ENCODE results near the gene NRP2. TPM values are rescaled to one million over a fixed set of nuclear protein-coding genes. Genes with fewer than 3 reads are reported as not detected.

The NRP2 gene
- total RNA-seq, 1 donor from 2014 or later = 76.7 TPM

DNA sequence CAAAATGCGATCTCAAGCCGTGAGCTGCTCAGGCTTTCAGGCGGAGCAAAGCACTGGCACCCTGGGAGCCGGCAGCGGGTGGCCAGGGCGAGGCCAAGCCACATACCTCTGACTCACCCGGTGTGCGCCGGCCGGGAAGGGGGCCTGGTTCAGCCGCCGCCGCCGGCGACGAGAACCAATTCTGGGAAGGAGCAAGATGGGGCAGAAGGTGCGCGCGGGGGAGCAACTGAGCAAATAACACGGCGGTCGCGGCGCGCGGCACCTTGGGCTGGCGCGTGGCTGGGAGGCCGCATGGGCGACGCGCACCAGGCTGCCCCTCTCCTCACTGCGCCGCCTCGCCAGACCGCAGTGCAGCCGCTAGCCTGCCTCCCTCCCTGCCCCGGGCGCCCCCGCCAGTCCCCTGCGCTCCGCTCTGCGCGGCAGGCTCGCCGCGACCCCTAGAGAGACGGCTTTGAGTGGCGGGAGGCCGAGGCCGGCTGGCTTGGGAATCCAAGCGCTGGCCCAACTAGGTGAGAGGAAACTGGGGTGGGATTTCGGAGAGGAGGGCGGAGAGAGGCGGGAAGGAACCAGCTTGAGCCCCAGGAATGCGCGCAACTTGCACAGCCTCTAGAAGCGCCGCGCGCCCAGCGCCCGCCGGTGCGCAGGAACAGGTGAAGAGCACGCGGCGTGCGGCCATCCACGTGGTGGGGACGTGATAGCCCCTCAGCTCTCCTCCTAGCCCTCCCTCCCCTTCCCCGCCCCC is 3.2 kb downstream of the NRP2 start:
- peak overlapping the region; percentile 34 for H2AFZ ChIP-seq (ENCODE audit: low read depth, low read length)
- peaks cover 4% of the 10 kb centered on the region for H3K36me3 ChIP-seq (ENCODE audit: insufficient read depth, low read length)
- peaks cover 81% of the 10 kb centered on the region for H3K79me2 ChIP-seq (ENCODE audit: insufficient read depth, low read length)
- no peaks in the 10 kb centered on the region for H3K9me3 ChIP-seq (ENCODE audit: insufficient read depth, low read depth, low read length)
- Mint-ChIP-seq H3K27ac (ENCODE audit: unreplicated experiment) (peak overlapping the region; percentile 62), H3K4me1 (ENCODE audit: low read depth, unreplicated experiment) (peaks cover 31% of the 10 kb centered on the region), H3K9me3 (ENCODE audit: unreplicated experiment) (no peaks in the 10 kb centered on the region), H3K36me3 (ENCODE audit: low read depth, unreplicated experiment) (peaks cover 2% of the 10 kb centered on the region), H3K4me3 (ENCODE audit: unreplicated experiment) (peak overlapping the region; percentile 91), H3K27me3 (ENCODE audit: low read depth, unreplicated experiment) (no peaks in the 10 kb centered on the region)
- H3K9ac ChIP-seq (ENCODE audit: low read length) = peak overlapping the region; percentile 92
- H4K20me1 ChIP-seq (ENCODE audit: insufficient read depth, low read length) = peaks cover 37% of the 10 kb centered on the region
- peaks cover 29% of the 10 kb centered on the region for H3K4me1 ChIP-seq (ENCODE audit: insufficient read depth, low read length)
- peak overlapping the region; percentile 80 for H3K4me3 ChIP-seq (ENCODE audit: insufficient read depth, low read depth, low read length)
- DNase-seq (ENCODE audit: low read depth) (peak; percentile 55), FAIRE-seq (no peak)
- H3K27me3 ChIP-seq (ENCODE audit: insufficient read depth, low read length) = no peaks in the 10 kb centered on the region
- peak overlapping the region; percentile 92 for H3K4me2 ChIP-seq (ENCODE audit: low read length)
- no peak for TF ChIP-seq EZH2 (IDR thresholded peaks at IDR 0.05; ENCODE audit: insufficient read depth, low read length)
- TF ChIP-seq, protein P1, sequence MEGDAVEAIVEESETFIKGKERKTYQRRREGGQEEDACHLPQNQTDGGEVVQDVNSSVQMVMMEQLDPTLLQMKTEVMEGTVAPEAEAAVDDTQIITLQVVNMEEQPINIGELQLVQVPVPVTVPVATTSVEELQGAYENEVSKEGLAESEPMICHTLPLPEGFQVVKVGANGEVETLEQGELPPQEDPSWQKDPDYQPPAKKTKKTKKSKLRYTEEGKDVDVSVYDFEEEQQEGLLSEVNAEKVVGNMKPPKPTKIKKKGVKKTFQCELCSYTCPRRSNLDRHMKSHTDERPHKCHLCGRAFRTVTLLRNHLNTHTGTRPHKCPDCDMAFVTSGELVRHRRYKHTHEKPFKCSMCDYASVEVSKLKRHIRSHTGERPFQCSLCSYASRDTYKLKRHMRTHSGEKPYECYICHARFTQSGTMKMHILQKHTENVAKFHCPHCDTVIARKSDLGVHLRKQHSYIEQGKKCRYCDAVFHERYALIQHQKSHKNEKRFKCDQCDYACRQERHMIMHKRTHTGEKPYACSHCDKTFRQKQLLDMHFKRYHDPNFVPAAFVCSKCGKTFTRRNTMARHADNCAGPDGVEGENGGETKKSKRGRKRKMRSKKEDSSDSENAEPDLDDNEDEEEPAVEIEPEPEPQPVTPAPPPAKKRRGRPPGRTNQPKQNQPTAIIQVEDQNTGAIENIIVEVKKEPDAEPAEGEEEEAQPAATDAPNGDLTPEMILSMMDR (IDR thresholded peaks at IDR 0.05; ENCODE audit: insufficient read depth, low read depth, low read length) = no peak
- peak overlapping the region; percentile 79 for H3K27ac ChIP-seq (ENCODE audit: low read depth, low read length)

DNA sequence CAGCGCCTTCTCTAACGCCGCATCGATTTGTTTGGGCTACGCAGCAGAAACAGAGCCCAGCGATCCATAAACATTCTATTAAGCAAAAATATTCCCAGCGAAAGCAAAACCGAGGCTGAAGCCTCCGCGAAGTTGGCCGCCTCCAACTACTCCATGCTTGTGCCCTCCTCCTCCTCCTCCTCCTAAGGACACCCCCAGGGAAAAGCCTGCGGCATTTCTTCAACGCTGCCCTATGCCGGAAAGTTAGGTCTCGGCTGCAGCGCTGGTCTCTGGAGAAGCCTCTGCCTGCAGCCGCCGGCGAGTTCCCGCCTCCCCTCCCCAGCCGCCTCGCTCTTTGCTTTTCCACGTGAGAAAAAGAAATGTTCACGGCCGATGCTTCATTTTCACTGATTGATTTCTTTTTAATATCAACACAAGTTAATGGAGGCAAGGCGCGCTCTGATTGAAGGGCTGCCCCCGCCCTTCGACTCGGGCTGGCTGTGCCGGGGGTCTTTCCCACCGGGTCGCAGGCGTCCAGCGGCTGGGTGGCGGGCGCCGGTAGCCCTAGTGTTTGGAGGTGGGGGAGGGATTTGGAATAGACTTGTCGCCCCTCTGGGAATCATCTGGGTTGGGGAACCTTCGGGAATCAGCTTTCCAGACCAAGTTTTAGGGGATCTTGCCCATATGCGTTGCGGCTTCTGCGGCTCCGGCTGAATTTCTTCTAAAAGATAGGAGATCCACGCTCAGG is 3.9 kb downstream of the NRP2 start:
- H3K4me3 ChIP-seq (ENCODE audit: insufficient read depth, low read depth, low read length) = peak overlapping the region; percentile 80
- H3K4me2 ChIP-seq (ENCODE audit: low read length) = peak overlapping the region; percentile 92
- peaks cover 25% of the 10 kb centered on the region for H3K4me1 Mint-ChIP-seq (ENCODE audit: low read depth, unreplicated experiment)
- TF ChIP-seq EZH2 (IDR thresholded peaks at IDR 0.05; ENCODE audit: insufficient read depth, low read length) = no peak
- TF ChIP-seq, protein P1 (IDR thresholded peaks at IDR 0.05; ENCODE audit: insufficient read depth, low read depth, low read length) = no peak
- peak overlapping the region; percentile 62 for H3K27ac Mint-ChIP-seq (ENCODE audit: unreplicated experiment)
- peaks cover 2% of the 10 kb centered on the region for H3K36me3 Mint-ChIP-seq (ENCODE audit: low read depth, unreplicated experiment)
- FAIRE-seq = no peak
- no peaks in the 10 kb centered on the region for H3K9me3 ChIP-seq (ENCODE audit: insufficient read depth, low read depth, low read length)
- peaks cover 42% of the 10 kb centered on the region for H4K20me1 ChIP-seq (ENCODE audit: insufficient read depth, low read length)
- H3K27ac ChIP-seq (ENCODE audit: low read depth, low read length) = peak overlapping the region; percentile 79
- H3K27me3 ChIP-seq (ENCODE audit: insufficient read depth, low read length) = no peaks in the 10 kb centered on the region
- H3K36me3 ChIP-seq (ENCODE audit: insufficient read depth, low read length) = peaks cover 4% of the 10 kb centered on the region
- peaks cover 89% of the 10 kb centered on the region for H3K79me2 ChIP-seq (ENCODE audit: insufficient read depth, low read length)
- H3K4me1 ChIP-seq (ENCODE audit: insufficient read depth, low read length) = peaks cover 26% of the 10 kb centered on the region
- peak overlapping the region; percentile 89 for H3K4me3 Mint-ChIP-seq (ENCODE audit: unreplicated experiment)
- peak overlapping the region; percentile 92 for H3K9ac ChIP-seq (ENCODE audit: low read length)
- no peak for DNase-seq (ENCODE audit: low read depth)
- no peaks in the 10 kb centered on the region for H3K9me3 Mint-ChIP-seq (ENCODE audit: unreplicated experiment)
- peak overlapping the region; percentile 3 for H2AFZ ChIP-seq (ENCODE audit: low read depth, low read length)
- H3K27me3 Mint-ChIP-seq (ENCODE audit: low read depth, unreplicated experiment) = no peaks in the 10 kb centered on the region

All from astrocyte (in vitro differentiated cells and primary cell).